GM18868 (cell line): ENCODE measurements around the gene DEDD2.

ENCODE experiments used
- ATAC-seq: cut with Tn5 transposase; IDR thresholded peaks from one replicate; pipeline ENCODE4 v1.9.1; 2021; ENCODE audit warnings: mild to moderate bottlenecking, moderate library complexity; ENCODE audit not compliant: unreplicated experiment

Gene DEDD2

DNA sequence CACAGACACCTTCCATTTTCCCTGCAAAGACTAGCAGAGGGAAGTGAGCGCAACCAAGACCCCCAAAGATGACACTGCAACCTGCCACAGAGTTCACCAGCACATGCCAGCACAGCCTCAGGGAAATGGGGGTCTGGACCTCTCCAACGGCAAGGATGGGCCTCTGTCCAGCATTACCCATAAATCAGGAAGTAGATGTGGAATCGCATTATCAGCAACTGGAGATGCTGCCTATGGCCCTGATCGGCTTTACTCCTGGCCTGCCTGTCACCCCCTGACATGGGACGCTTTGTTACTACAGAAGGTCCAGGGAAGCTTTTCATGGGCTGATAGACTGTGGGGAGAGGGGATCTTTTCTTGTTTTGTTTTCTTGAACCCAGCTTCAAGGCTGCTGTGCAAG lies 43.8 kb downstream of the DEDD2 start:
- ATAC-seq, result no peak

DNA sequence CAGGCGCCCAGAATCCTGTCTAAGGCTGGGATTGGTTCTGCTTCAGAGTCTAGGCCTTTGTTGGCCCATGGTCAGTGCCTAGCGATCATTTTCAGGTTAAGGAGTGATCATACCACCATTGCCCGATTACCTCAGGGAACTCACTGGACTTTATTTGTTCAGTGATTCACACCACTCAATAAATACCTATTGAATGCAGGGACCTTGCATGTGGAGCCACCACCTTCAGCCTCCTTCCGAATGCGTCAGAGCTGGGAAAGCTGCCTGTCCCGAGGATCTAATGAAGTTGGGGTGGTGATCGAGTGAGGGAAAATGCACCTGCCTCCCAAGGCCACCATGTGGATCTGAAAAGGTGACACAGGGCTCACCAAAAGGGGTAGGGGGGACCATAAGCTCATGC lies 45.2 kb downstream of the DEDD2 start:
- no peak for ATAC-seq

DNA sequence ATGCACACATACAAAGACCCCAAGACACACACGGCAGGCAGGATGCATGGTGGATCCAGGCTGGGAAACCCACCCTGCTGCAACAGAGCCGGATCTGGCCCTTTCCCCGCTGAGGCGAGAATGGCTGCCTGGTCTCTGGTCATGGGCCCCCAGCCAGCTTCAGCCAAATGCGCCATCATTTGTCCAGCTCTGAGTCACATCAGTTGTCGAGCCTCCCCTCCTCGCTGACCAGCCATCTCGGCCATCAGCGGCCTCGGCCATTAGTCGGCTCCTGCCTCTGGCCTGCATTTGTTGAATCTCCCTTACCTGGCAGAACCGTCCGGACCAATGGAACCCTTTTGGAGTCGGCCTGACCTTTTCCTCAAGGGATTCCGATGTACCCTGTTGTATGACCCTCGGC lies 46.8 kb downstream of the DEDD2 start:
- no peak for ATAC-seq

DNA sequence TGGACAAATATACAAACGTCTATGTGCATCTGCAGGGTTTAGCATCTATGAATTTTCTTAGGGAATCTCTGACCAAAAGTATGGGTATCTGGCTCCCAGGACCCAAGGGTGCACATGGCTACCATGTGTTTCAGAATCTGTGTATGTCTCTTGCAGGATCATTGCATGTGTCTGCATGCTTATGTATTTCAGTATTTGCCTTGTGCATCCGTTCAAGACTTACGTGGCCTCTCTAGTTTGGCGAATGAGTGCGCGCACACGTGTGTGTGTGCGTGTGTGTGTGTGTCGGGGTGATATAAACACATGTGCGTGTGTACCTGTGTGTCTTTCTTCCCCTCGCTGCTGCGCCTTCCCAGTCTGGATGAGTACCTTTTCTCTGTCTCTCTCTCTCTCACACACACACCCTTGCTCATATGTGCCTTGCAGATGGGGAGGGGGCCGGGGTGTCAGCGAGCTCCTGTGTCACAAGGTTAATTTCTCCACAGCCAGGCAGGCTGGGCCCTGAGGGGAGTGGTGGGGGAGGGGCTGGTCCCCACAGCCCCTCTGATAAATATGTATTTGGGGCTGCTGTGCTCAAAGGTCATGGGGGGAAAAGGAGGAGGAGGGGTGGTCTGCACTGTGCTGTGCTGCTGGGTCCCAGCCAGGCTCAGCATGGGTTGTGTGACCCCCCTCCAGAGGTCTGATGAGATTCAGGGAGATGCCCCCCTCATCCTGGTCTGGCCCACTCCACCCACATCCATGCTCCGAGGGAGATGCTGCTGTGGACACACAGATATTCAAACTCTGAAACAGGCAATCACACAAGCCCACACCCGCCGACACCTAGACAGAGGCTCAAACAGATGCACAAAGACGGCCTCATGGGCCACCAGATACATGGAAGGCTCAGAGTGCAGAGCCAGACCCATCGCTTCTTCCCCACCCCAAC lies 47.7 kb downstream of the DEDD2 start:
- ATAC-seq, result no peak

DNA sequence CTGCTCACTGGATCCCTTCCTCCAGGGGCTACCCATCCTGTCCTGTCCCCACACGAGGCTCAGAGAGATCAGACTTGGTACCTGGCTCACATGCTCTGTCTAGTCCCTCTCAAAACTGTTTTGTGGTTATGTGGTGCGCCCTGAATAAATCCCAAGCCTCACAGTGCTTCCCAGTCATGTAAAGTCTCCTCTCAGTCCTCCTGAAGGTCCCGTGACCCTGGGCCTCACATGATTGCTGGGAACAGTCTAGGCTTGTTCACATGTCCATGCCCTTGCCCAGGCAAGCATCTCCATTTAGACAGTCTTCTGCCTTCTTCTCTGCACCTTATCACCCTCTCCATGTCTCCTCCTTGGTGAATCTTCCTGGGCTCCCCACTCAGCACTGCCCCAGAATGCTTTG lies 49.3 kb downstream of the DEDD2 start:
- ATAC-seq, result no peak

DNA sequence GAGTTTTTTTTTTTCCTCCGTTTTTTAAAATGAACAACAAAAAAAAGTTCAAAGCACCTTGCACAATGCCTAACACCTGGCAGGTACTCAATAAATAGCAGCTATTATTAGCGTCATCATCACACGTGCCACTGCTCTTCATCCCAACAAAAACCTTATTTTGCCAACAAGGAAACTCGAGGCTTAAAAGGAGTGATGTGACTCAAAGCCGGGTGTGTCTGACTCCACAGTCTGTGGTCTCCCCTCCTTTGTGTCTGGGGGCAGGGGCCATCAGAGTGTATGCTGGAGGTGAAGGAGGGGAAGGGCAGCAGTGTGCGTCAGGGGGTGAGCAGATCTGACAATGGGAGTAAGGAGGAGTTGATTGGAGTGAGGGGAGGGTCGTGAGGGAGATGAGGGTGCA lies 51.2 kb downstream of the DEDD2 start:
- no peak for ATAC-seq

DNA sequence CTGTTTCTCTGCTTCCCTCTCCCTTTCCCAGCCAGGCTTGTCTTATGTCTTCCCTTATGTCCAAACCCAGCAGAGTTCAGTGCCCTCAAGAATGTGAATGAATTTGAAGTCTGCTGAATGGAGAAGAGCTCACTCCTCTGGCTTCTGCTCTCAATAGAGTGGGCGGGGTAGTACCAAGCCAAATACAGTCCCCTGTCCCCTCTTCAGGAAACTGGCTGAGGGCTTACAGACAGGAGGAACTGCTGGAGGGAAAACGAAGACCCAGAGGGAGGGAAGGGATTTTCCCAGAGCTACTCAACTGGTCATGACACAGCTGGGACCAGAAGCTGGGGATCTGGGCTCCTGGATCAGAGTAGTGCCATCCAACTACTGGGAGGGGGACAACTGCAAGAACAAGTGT lies 52.3 kb downstream of the DEDD2 start:
- no peak for ATAC-seq

DNA sequence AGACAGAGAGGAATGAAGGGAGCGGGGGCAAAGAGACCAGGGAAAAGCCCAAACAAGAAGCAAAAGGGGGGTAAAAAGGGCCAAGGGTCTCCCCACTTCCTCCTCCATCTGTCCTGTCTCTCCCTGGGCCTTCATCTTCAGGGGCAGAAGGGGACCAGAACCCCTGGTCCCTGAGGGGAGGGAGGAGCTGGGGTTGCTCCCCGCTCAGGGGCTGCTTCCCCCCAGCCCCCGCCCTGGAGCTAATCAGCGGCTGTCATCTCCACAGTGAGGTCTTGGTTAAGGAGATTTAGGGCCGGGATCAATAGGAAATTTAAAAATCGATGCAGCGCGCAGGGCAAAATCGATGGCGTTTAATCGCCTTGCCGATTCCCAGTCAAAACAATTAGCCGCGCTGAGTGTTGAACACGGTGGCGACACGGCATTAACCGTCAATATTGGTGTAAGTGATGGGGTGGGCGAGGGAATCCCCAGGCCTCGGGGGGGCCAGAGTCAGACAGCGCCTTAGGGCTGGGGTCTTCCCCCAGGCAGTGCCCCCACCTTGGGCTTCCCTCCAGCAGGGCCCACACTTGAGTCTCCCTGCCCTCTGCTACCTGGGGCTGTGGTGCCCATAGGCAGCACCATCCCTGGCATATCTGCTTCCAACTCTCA lies 55.7 kb downstream of the DEDD2 start:
- no peak for ATAC-seq

DNA sequence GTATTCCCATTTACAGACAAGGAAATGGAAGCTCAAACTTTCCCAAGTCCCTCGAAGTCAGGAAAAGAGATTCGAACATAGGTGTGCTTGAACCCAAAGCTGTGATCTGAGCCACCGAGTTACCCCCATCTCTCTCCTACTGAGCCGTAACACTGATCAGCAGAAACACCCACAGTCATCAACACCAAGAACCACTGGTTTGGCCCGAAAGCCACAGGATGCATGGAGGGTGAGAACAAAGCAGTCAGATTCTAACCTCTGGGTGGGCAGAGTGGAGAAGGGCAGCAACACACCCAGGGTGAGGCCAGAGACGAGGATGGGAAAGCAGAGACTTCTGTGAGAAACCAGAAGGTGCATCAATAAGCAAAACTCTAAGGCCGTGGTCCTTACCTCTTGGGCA lies 57.5 kb downstream of the DEDD2 start:
- no peak for ATAC-seq

DNA sequence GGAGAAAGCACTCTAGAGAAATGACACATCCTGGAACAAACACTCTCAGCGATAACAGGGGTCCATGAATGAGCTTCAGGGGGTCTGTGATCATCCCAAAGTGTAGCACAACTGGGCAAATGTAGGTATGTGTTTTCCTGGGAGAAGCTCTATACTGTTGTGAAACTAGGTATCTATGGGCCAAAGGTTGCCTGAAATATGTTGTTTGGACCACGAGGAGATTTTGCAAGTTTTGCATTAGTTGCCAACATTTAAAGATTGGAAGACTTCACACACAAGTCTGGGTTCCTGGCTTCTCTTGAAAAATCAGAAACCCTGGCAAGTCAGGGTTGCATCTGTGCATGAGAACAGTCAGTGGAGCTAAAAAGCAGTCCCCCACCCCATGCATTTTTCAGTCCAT lies 58.6 kb downstream of the DEDD2 start:
- no peak for ATAC-seq

DNA sequence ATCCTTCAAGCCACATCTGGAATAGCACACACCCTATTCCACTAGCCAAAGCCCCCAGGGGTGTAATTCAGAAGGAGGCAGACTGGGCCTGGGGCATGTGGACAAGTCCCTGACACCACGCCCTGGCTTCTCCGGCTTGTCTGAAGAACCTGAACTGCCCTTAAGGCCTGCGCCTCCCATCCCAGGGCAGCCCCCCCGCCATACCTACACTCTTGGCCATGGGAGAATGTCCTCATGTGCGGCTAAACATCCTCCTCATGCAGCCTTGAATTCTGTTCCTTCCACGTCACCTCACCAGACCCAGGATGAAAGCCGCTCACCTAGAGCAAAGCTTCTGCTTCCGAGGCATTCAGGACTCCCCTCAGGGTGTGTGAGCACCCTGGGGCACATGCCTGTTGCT lies 60.9 kb downstream of the DEDD2 start:
- ATAC-seq, result no peak

DNA sequence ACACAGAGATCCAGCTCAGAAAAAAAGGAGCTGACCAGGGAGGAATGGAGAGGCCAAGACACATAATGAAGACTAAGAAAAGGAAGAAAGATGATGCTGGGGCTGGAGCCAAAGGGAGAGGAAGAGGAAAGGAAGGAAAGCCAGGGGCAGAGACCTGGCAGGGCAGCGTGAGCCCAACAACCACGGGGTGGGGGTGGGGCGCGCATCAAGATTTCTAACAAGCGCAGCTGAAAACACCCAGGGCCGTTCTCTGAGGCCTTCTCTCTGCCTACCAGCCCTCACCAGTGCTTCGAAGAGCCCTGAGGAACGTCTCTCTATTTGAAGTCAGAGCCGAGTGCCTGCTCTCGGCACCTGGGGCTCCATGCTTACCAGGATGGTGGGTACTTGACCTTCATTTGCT lies 61.7 kb downstream of the DEDD2 start:
- ATAC-seq, result no peak

DNA sequence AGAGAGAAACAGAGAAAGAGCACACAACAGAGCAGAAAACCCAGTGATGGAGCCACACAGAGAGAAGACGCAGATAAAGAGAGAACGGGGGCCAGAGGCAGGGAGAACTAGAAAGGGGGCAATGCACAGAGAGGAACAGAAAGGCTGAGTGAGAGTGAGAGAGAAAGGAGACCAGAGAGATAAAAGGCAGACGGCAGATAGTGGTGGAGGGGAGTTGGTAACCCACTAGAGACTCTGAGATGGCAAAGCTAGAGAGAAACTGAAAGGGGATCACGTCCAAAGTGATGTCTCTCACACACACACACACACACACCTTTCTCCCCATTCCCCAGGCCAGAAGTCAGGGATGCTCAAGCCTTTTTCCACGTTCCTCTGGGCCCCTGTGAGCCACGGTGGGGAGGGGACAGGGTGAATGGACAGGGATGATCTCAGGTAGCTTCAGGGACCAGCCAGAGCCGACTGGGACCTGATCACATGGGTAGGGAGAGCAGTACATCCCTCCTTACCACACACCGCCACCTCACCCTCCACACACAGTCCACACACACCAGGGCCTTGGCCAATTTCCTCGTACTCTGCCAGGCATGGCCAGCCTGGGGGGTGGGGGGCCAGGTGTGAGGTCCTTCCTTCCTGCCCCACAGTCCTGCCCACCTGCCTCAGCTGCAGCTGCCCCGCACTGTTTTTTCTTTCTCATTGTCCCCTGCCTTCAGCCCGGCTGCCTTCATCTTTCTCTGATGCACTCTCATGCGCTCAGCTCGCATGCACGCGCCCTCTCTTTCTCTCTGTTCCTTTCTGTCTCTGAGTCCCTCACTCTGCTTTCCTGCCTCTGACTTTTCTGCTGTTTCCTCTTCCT lies 62.8 kb downstream of the DEDD2 start:
- ATAC-seq, result no peak

DNA sequence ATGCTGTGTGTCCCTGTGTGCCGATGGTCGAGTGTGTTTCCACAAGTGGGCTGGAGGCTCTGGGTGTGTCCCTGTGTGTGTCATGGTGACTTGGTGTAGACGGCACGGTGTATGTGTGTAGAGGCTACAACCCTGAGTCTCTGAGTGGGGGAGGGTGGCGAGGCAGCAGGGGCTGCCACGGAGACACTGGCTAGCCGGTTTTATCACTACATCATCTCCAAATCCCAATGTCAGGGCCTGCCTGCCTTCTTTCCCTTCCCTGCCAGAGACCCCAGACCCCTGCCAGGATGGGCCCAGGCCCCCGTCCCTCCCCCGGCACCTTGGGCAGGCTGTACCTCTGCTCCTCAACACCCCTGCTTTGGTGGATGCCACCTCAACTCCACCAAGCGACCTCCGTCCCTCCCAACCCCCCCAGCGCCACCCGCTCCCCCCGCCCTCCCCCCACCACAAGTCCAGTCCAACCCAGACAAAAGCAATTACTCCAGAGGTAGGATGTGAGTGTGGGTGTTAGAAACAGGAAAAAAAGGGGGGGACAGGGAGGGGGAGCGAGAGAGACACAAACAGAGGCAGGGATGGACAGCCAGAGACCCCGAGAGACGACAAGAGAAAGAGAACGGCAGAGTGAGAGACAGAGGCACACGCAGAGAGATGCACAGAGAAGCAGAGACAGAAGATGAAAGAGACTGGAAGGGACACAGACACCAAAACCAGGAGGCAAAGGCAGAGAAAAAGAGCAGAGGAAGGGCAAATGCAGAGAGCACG lies 63.6 kb downstream of the DEDD2 start:
- no peak for ATAC-seq

DNA sequence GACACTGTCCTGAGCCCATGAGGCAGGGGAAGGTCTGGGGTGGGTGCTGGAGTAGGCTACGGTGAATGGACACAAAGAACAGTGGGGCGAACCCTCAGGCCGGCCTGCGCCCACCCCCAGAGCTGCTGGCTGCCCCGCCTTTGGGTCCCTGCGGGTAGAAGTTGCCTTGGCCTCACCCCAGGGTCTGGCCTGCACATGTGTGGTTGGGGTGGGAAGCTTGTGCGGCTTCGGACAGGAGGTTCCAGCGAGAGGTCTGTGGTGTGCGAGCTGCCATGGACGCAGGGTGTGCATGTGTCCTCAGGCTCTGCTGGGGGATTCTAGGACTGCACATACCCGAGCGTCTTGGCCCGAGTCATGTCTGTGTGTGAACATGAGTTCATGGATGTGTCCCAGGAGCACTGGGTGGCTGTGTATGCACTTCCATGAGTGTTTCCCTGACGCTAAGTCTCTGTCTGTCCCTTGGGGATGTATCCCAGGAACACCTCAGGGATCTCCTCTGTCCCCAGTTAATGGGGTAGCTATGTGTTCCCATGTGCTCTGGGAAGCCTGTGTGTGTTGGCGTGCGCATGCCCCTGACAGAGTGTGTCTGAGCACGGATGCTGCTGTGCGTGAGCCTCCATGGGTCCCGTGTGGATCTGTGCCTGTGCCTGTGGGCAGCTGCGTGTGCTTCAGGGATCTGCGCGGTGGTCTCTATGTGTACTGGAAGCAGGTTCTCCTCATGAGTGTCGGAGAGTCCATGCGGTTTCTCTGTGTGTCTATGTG lies 64.4 kb downstream of the DEDD2 start:
- ATAC-seq, result no peak

DNA sequence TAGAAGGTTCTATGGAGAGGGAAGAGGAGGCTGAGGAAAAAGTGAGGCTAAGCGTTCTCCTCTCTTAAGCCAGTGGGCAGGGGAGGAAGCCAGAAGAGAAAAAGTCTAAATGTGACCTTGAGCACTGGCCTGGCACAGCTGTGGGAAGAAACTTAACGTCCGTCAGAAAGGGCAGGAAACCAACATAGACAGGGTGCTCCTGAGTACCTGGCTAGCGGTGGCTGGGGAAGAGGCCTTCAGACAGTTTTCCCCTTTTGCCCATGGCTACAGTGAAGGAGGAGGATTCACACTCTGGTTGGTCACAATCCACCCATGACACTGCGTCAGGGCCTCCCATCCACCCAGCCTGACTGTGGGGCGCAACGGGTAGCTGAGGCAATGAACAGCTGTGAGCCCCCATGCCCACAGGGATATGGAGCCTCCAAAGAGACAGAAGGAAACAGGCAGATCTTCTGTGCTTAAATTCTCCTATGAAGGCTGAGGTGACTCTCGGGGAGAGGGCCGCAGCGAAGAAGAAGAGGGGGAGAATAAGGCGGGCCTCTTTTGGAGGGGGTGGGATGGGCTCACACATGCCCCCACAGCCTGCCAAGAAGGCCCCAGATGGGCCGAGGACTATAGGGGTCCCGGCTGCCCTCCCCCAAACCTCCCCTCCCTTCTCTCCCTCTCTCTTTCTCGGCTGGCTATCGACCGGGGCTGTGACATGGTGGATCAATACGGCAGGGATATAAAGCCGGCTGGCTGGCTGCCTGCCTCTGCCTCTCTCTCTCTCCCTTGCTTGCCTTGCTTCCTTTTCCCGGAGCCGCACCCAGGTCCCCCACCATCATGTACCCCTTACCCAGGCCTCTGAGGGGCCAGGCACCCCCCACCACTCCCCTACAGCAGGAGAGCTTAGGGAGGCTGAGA lies 65.4 kb downstream of the DEDD2 start:
- ATAC-seq, result no peak

DNA sequence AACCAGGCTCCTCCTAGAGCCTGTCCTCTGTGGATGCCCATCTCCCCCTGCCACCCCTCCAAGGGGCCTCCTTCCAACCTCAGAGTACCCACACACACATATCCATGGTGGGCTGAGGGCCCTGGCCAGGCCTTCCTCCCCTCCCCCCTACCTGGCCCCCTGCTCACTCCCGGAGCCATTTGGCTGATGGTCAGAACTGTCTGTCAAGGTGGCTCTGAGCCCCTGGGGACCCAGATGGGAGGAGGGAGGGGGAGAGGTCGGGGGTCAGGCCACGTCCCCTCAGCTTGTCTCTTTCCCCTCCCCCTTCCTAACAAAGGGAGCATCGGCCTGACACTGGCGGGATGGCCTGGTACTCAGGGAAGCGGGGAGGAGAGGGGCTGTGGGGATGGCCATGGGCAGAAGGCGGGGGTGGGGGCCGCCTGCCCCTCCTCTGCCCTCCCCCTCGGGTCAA lies 66.5 kb downstream of the DEDD2 start:
- ATAC-seq, result no peak

DNA sequence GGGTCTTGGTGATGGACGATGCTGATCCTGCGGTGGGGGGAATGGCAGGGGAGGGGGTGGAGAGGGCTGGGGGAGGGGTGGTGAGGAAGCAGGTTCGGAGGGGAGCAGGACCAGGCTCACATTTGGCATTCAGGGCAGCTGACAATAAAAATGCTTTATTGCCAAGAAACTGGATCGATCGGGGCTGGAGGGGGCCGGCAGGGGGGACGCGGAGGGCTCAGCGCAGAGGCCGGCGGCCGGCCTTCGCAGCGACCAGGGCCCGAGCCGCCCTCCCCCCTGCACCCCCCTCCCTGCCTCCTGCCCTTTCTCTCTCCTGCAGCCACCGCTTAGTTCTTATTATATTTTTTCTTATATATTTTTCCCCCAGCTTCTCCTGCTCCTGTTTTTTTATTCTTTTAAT lies 67.1 kb downstream of the DEDD2 start:
- no peak for ATAC-seq
